D341Med (cell line): ENCODE results near the gene DCLK2.

Source experiments
- DNase-seq: peaks from one replicate; pipeline ENCODE4 v3.0.0; 2012; ENCODE audit warnings: low spot score

DCLK2 gene

GRCh38 chr4:150117629-150118028 is 39.4 kb downstream of the DCLK2 start:
- DNase-seq, result no peak

- DNase-seq, result no peak
These were observed 41.2 kb downstream of the DCLK2 start for GRCh38 chr4:150119492-150119891.

- DNase-seq, result no peak
These were observed 44.8 kb downstream of the DCLK2 start for GRCh38 chr4:150123087-150123486.

GRCh38 chr4:150123796-150124677 is 45.8 kb downstream of the DCLK2 start:
- no peak for DNase-seq

- no peak for DNase-seq
These were observed 48.1 kb downstream of the DCLK2 start for GRCh38 chr4:150126201-150126863.

- DNase-seq, result no peak
These were observed 48.6 kb downstream of the DCLK2 start for GRCh38 chr4:150126864-150127203.

- DNase-seq, result no peak
These were observed 49.5 kb downstream of the DCLK2 start for GRCh38 chr4:150127757-150128156.

GRCh38 chr4:150130933-150131332 is 52.7 kb downstream of the DCLK2 start:
- DNase-seq, result no peak

GRCh38 chr4:150131581-150132228 is 53.5 kb downstream of the DCLK2 start:
- DNase-seq, result no peak

- DNase-seq, result no peak
These were observed 55.4 kb downstream of the DCLK2 start for GRCh38 chr4:150133605-150134004.

- DNase-seq, result no peak
These were observed 57.0 kb downstream of the DCLK2 start for GRCh38 chr4:150135134-150135772.

GRCh38 chr4:150136036-150136435 is 57.8 kb downstream of the DCLK2 start:
- DNase-seq, result no peak

GRCh38 chr4:150136481-150136880 is 58.2 kb downstream of the DCLK2 start:
- DNase-seq, result no peak

GRCh38 chr4:150139297-150139865 is 61.1 kb downstream of the DCLK2 start:
- DNase-seq, result no peak

GRCh38 chr4:150140774-150141400 is 62.6 kb downstream of the DCLK2 start:
- DNase-seq, result no peak

GRCh38 chr4:150141756-150142155 is 63.5 kb downstream of the DCLK2 start:
- no peak for DNase-seq

GRCh38 chr4:150142831-150143230 is 64.6 kb downstream of the DCLK2 start:
- DNase-seq, result no peak

- no peak for DNase-seq
These were observed 67.1 kb downstream of the DCLK2 start for GRCh38 chr4:150145090-150145945.

- no peak for DNase-seq
These were observed 67.7 kb downstream of the DCLK2 start for GRCh38 chr4:150145946-150146340.

GRCh38 chr4:150149381-150149780 is 71.1 kb downstream of the DCLK2 start:
- DNase-seq, result no peak

- DNase-seq, result no peak
These were observed 72.4 kb downstream of the DCLK2 start for GRCh38 chr4:150150629-150151062.
